ENCODE results near the gene ZKSCAN3.
A peak's percentile ranks its signal among the peaks of the same experiment; 100 is the strongest.

Gene ZKSCAN3

GRCh38 chr6:28333599-28334018 lies 16.1 kb upstream of the ZKSCAN3 start:
- Histone ChIP-seq H3K4me1 (ENCODE audit: control insufficient read depth, insufficient read depth, low read length) (peaks cover 12% of the 10 kb centered on the region), H3K9ac (ENCODE audit: low read length) (no peak overlapping the region), H3K36me3 (ENCODE audit: control insufficient read depth, insufficient read depth, low read length) (no peaks in the 10 kb centered on the region), H3K27me3 (ENCODE audit: control insufficient read depth, insufficient read depth, low read length) (no peaks in the 10 kb centered on the region), H3K9me3 (ENCODE audit: control insufficient read depth, low read length) (no peaks in the 10 kb centered on the region), H3K4me3 (ENCODE audit: low read length) (no peak overlapping the region)

DNA sequence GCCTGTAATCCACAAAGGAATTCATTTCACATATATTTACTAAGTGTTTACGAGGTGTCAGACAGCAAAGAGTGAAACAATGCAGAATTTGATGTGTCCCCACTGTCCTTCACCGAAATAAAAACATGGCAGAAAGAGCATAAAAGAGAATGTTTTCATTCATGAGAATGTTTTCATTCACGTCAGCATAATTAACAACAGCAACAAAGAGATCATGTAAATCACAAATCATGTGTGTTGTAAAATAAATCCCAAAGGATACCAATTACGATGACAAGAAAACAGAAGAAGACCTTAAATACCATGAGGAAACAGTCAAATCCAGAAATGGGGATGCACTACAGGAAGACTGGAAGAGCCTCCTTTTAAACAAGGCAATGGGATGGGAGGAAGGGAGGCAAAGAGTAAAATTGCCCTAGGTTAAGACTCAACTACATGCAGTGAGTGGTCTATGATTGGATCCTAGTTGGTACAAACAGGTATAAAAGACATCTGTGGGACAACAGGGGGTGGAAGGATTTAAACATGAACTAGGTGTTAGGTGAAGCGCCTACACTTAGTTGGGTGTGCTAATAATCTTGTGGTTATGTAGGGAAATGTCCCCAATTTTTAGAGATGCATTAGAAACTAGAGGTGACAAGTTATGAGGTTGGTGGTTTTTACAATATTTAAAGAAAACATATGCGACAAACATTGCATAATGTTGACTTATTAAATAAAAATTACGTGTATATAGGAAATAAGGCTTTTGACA lies 15.3 kb upstream of the ZKSCAN3 start:
- Histone ChIP-seq H3K4me3 (ENCODE audit: low read length) (peak overlapping the region; percentile 98), H3K36me3 (ENCODE audit: control insufficient read depth, insufficient read depth, low read length) (no peaks in the 10 kb centered on the region), H3K27me3 (ENCODE audit: control insufficient read depth, insufficient read depth, low read length) (no peaks in the 10 kb centered on the region), H3K9me3 (ENCODE audit: control insufficient read depth, low read length) (no peaks in the 10 kb centered on the region), H3K9ac (ENCODE audit: low read length) (peak overlapping the region; percentile 99), H3K4me1 (ENCODE audit: control insufficient read depth, insufficient read depth, low read length) (peaks cover 12% of the 10 kb centered on the region)

- Histone ChIP-seq H3K36me3 (ENCODE audit: control insufficient read depth, insufficient read depth, low read length) (no peaks in the 10 kb centered on the region), H3K4me3 (ENCODE audit: low read length) (peak overlapping the region; percentile 98), H3K9ac (ENCODE audit: low read length) (peak overlapping the region; percentile 99), H3K9me3 (ENCODE audit: control insufficient read depth, low read length) (no peaks in the 10 kb centered on the region), H3K4me1 (ENCODE audit: control insufficient read depth, insufficient read depth, low read length) (peaks cover 12% of the 10 kb centered on the region), H3K27me3 (ENCODE audit: control insufficient read depth, insufficient read depth, low read length) (no peaks in the 10 kb centered on the region)
Observed at GRCh38 chr6:28335040-28335563, 14.6 kb upstream of the ZKSCAN3 start.

DNA sequence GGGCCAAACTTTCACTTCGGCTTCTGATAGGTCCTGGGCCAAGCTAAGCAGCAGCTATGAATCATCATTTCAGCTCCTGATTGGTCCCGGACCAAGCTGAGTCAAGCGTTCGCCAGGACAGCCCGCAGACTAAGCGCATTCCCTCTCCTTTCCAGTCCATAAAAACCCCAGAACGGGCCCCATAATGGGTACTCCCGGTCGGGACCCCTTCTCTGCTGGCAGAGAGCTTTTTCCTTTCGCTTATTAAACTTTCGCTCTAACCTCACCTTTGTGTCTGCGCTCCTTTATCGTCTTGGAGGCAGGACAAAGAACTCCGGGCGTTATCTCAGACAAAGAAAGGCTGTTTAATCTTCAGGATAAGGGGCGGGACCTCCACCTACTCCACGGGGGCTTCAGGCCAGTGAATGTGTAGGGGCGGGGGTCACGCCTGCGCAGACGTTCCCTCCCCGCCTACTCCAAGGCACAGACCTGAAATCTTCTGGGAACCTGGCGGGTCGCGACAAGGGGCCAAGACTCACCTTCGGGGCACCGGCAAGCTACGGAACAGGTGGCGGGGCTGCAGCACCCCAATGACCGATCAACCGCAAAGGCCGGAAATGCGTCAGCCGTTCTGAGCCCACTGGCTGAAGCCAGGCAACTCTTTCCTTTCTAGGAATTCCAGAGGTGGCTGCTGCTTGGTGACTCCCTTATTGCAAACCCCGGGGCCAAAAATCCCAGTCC lies 14.0 kb upstream of the ZKSCAN3 start, which contains the start of gene ZSCAN31:
Gene ZSCAN31, minus strand, starts transcription at position 585 of the 720 bp plus-strand sequence. CDS start 6,465 bp downstream, outside the sequence.
- Histone ChIP-seq H3K4me1 (ENCODE audit: control insufficient read depth, insufficient read depth, low read length) (peaks cover 12% of the 10 kb centered on the region), H3K4me3 (ENCODE audit: low read length) (peak within 1 kb of the TSS; percentile 98), H3K9ac (ENCODE audit: low read length) (peak within 1 kb of the TSS; percentile 99), H3K9me3 (ENCODE audit: control insufficient read depth, low read length) (no peaks in the 10 kb centered on the region), H3K27me3 (ENCODE audit: control insufficient read depth, insufficient read depth, low read length) (no peaks in the 10 kb centered on the region), H3K36me3 (ENCODE audit: control insufficient read depth, insufficient read depth, low read length) (no peaks in the 10 kb centered on the region)

- Histone ChIP-seq H3K27me3 (ENCODE audit: control insufficient read depth, insufficient read depth, low read length) (no peaks in the 10 kb centered on the region), H3K9ac (ENCODE audit: low read length) (peak overlapping the region; percentile 99), H3K4me1 (ENCODE audit: control insufficient read depth, insufficient read depth, low read length) (peaks cover 12% of the 10 kb centered on the region), H3K9me3 (ENCODE audit: control insufficient read depth, low read length) (no peaks in the 10 kb centered on the region), H3K36me3 (ENCODE audit: control insufficient read depth, insufficient read depth, low read length) (no peaks in the 10 kb centered on the region), H3K4me3 (ENCODE audit: low read length) (peak overlapping the region; percentile 98)
Observed at GRCh38 chr6:28336284-28337120, 13.2 kb upstream of the ZKSCAN3 start.

DNA sequence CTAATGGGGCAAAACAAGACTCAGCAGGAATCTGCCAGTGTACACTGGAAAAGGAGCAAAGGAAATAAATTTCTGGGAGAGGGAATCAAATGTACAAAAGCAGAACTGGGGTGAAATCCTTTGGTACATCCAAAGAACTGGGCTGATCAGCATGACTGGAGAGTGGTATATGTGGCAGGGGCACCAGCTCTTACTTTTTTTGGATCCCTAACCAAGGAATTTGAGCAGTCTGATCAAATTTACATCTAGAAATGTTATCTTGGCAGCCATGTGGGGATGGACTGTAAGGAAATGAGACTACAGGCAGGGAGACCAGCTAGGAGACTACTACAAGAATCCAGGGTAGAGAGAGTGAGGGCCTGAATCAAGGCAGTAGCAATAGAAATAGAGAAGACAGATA lies 12.6 kb upstream of the ZKSCAN3 start:
- peak overlapping the region; percentile 99 for H3K9ac ChIP-seq (ENCODE audit: low read length)
- H3K4me3 ChIP-seq (ENCODE audit: low read length): no peak overlapping the region

DNA sequence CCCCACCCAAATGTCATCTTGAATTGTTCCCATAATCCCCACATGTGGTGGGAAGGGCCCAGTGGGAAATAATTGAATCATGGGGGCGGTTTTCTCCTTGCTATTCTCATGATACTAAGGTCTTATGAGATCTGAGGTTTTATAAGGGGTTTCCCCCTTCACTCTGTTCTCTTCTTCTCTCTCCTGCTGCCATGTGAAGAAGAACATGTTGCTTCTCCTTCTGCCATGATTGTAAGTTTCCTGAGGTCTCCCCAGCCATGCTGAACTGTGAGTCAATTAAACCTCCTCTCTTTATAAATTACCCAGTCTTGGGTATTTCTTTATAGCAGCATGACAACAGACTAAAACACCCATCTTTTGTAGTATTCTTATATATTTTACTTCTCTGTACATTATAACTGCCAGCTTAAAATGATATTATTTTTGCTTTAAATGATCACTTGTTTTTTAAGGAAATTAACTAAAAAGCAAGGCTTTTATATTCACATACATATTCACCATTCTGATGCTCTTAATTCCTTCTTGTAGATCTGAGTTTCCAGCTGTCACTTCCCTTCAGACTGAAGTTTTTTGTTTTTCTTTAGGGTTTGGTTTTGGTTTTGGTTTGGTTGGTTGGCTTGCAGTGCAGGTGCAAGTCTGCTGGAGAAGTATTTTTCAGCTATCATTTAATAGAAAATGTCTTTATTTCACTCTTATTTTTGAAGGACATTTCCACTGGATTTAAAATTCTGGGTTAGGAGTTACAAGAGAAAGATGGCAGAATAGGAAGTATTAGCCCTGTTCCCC lies 9.2 kb upstream of the ZKSCAN3 start:
- H3K9ac ChIP-seq (ENCODE audit: low read length): no peak overlapping the region
- no peaks in the 10 kb centered on the region for H3K27me3 ChIP-seq (ENCODE audit: control insufficient read depth, insufficient read depth, low read length)
- H3K4me3 ChIP-seq (ENCODE audit: low read length): no peak overlapping the region
- H3K36me3 ChIP-seq (ENCODE audit: control insufficient read depth, insufficient read depth, low read length): no peaks in the 10 kb centered on the region
- no peaks in the 10 kb centered on the region for H3K9me3 ChIP-seq (ENCODE audit: control insufficient read depth, low read length)
- peaks cover 9% of the 10 kb centered on the region for H3K4me1 ChIP-seq (ENCODE audit: control insufficient read depth, insufficient read depth, low read length)

More for the DNA sequence above, 12.6 kb upstream of the ZKSCAN3 start:
- Histone ChIP-seq H3K27me3 (ENCODE audit: control insufficient read depth, insufficient read depth, low read length) (no peaks in the 10 kb centered on the region), H3K36me3 (ENCODE audit: control insufficient read depth, insufficient read depth, low read length) (no peaks in the 10 kb centered on the region), H3K4me1 (ENCODE audit: control insufficient read depth, insufficient read depth, low read length) (peaks cover 12% of the 10 kb centered on the region), H3K9me3 (ENCODE audit: control insufficient read depth, low read length) (no peaks in the 10 kb centered on the region)

DNA sequence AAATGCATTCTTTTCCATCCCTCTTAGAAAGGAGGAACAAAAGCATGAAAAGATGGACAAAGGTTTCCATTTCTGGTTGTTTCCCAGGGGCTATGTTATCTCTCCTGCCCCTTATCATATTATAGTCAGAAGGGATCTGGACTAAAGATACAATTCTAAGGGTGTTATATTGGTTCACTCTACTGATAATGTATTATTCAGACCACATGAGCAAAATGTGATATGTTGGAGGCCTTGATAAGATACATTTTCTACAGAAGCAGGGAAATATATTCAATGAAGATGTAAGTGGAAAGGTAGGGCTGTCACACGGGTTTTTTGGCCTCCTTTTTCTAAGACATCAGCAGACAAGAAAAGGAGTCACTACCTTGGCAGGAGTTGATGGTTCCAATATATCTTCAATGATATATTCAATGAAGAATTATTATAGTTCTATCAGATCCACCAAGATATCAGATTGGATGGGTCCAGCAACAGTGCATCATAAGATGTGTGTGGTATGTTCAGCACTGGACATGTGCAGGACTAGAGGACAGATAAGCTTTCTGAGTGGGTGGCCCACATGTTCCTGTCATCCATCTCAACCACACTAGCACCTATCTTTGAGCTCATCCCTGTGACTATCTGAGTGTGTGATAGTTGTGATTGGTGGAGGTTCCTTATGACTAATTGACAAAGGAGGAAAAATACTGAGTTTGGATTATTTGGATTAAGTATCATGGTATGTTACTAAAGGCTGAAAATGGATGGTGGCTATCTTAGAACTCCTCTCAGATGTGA lies 5.7 kb upstream of the ZKSCAN3 start:
- Histone ChIP-seq H3K27me3 (ENCODE audit: control insufficient read depth, insufficient read depth, low read length) (no peaks in the 10 kb centered on the region), H3K4me3 (ENCODE audit: low read length) (no peak overlapping the region), H3K9ac (ENCODE audit: low read length) (no peak overlapping the region), H3K9me3 (ENCODE audit: control insufficient read depth, low read length) (no peaks in the 10 kb centered on the region), H3K36me3 (ENCODE audit: control insufficient read depth, insufficient read depth, low read length) (no peaks in the 10 kb centered on the region), H3K4me1 (ENCODE audit: control insufficient read depth, insufficient read depth, low read length) (no peaks in the 10 kb centered on the region)

- H3K4me3 ChIP-seq (ENCODE audit: low read length): no peak overlapping the region
- H3K4me1 ChIP-seq (ENCODE audit: control insufficient read depth, insufficient read depth, low read length): no peaks in the 10 kb centered on the region
- H3K36me3 ChIP-seq (ENCODE audit: control insufficient read depth, insufficient read depth, low read length): no peaks in the 10 kb centered on the region
- H3K9ac ChIP-seq (ENCODE audit: low read length): no peak overlapping the region
- H3K9me3 ChIP-seq (ENCODE audit: control insufficient read depth, low read length): no peaks in the 10 kb centered on the region
- no peaks in the 10 kb centered on the region for H3K27me3 ChIP-seq (ENCODE audit: control insufficient read depth, insufficient read depth, low read length)
Observed at GRCh38 chr6:28345201-28345600, 4.5 kb upstream of the ZKSCAN3 start.

- Histone ChIP-seq H3K27me3 (ENCODE audit: control insufficient read depth, insufficient read depth, low read length) (no peaks in the 10 kb centered on the region), H3K9me3 (ENCODE audit: control insufficient read depth, low read length) (no peaks in the 10 kb centered on the region), H3K9ac (ENCODE audit: low read length) (no peak overlapping the region), H3K4me3 (ENCODE audit: low read length) (no peak overlapping the region), H3K4me1 (ENCODE audit: control insufficient read depth, insufficient read depth, low read length) (peaks cover 3% of the 10 kb centered on the region), H3K36me3 (ENCODE audit: control insufficient read depth, insufficient read depth, low read length) (no peaks in the 10 kb centered on the region)
Observed at GRCh38 chr6:28347119-28347518, 2.6 kb upstream of the ZKSCAN3 start.

Measured in mucosa of stomach (tissue), 1 donor.